K562 (cell line): ENCODE results near the gene TUT1. TPM values are rescaled to one million over a fixed set of nuclear protein-coding genes. Genes with fewer than 3 reads are reported as not detected.

ENCODE experiments used
- BRF1 ChIP-seq: IDR thresholded peaks from 3 replicates; pipeline ENCODE4 v1.6.1; 2011; ENCODE audit warnings: borderline replicate concordance, mild to moderate bottlenecking; ENCODE audit not compliant: insufficient read length; ENCODE audit errors: extremely low read depth
- CXXC5 ChIP-seq: fragments of 250-450 bp; sonication (Bioruptor Pico); IDR thresholded peaks from 2 replicates; pipeline ENCODE4 v1.8.0; 2022; ENCODE audit warnings: inconsistent platforms, mild to moderate bottlenecking, moderate library complexity
- EP300 ChIP-seq: IDR thresholded peaks from 2 replicates; pipeline ENCODE4 v1.6.1; 2012; ENCODE audit warnings: low read length, improper control_type of control experiment
- FOXA3 ChIP-seq, 2 experiments: fragments of 450-650 bp in 1 of 2; sonication (generic) in 1 of 2; formaldehyde crosslinking; IDR thresholded peaks in 1 of 2; conservative IDR thresholded peaks in 1 of 2; 2 replicates each; pipeline versions ENCODE4 v1.4.0 to v1.8.0; 2020 to 2022; ENCODE audit warnings: mild to moderate bottlenecking in 2 of 2, missing genetic modification reagents in 1 of 2
- IFI16 ChIP-seq: fragments of 250-450 bp; sonication (Bioruptor Pico); IDR thresholded peaks from 2 replicates; pipeline ENCODE4 v2.1.2; 2022; ENCODE audit warnings: mild to moderate bottlenecking, inconsistent platforms
- MEF2A ChIP-seq: IDR thresholded peaks from 2 replicates; pipeline ENCODE4 v1.6.1; 2011; ENCODE audit warnings: low read depth, mild to moderate bottlenecking, low read length, moderate library complexity; ENCODE audit not compliant: control insufficient read depth
- POLR2AphosphoS2 ChIP-seq: IDR thresholded peaks from 2 replicates; pipeline ENCODE4 v1.6.1; 2012; ENCODE audit warnings: low read length, improper control_type of control experiment
- PRMT5 ChIP-seq: sonication (generic); formaldehyde crosslinking; IDR thresholded peaks from 2 replicates; pipeline ENCODE4 v1.5.0; 2020; ENCODE audit warnings: missing genetic modification reagents
- PRPF4 ChIP-seq: fragments of 200-400 bp; formaldehyde crosslinking; IDR thresholded peaks from one replicate; pipeline ENCODE4 v1.6.1; 2017; ENCODE audit warnings: low read length, low read depth, mild to moderate bottlenecking; ENCODE audit not compliant: insufficient read depth, poor library complexity, severe bottlenecking
- SMARCB1 ChIP-seq: IDR thresholded peaks from 2 replicates; pipeline ENCODE4 v1.6.1; 2011; ENCODE audit warnings: improper control_type of control experiment, low read depth; ENCODE audit not compliant: insufficient read length
- TSC22D4 ChIP-seq: fragments of 450-650 bp; IDR thresholded peaks from 2 replicates; pipeline ENCODE4 v1.6.1; 2016; ENCODE audit warnings: missing genetic modification characterization, missing biosample characterization, control low read depth
- ZC3H8 ChIP-seq: fragments of 450-650 bp; IDR thresholded peaks from 2 replicates; pipeline ENCODE4 v1.6.1; 2017
- ZKSCAN3 ChIP-seq: fragments of 250-450 bp; sonication (Bioruptor Pico); IDR thresholded peaks from 2 replicates; pipeline ENCODE4 v1.4.0; 2020
- ZNF197 ChIP-seq: fragments of 200-800 bp; sonication (Bioruptor generic); IDR thresholded peaks from 2 replicates; pipeline ENCODE4 v1.6.1; 2016; ENCODE audit warnings: low read depth, missing genetic modification characterization, missing compliant biosample characterization
- ZNF232 ChIP-seq: sonication (generic); formaldehyde crosslinking; IDR thresholded peaks from 2 replicates; pipeline ENCODE4 v1.8.0; 2022; ENCODE audit warnings: mild to moderate bottlenecking, missing genetic modification reagents
- polyA plus RNA-seq, 8 experiments: library from polyadenylated mRNA; depleted of rRNA in 4 of 8; stranded (reverse) in 5 of 8; unstranded in 3 of 8; fragments of >200 nt; fragmentation: Nextera tagmentation in 2 of 8; fragmentation: Illumina TruSeq in 1 of 8; extraction: Ambion mirVana in 2 of 8; extraction: Trizol in 1 of 8; gene quantifications; 2 replicates each; pipeline versions ENCODE4 v1.2.1 to v1.2.3, GENCODE V29; 2011 to 2014; ENCODE audit warnings: inconsistent platforms in 1 of 8, missing spikeins in 1 of 8
- total RNA-seq, 7 experiments: library from RNA; depleted of rRNA in 6 of 7; stranded (reverse); fragments of >200 nt in 6 of 7; fragmentation: Illumina TruSeq in 2 of 7; extraction: Trizol in 2 of 7; gene quantifications; 2 replicates each; pipeline versions ENCODE4 v1.2.1 to v1.2.3, GENCODE V29; 2011 to 2021; ENCODE audit warnings: low replicate concordance in 1 of 7
- TF ChIP-seq, protein P1 (sequence below): fragments of 250-450 bp; sonication (Bioruptor Pico); IDR thresholded peaks from 2 replicates; pipeline ENCODE4 v1.8.0; 2021; ENCODE audit warnings: moderate library complexity, mild to moderate bottlenecking, inconsistent platforms
- TF ChIP-seq, protein P2 (sequence below): fragments of 450-650 bp; IDR thresholded peaks from 2 replicates; pipeline ENCODE4 v1.6.1; 2017; ENCODE audit warnings: antibody characterized with exemption
- TF ChIP-seq, protein P3 (sequence below), 2 experiments: fragments of 450-650 bp; conservative IDR thresholded peaks; 2 replicates each; pipeline ENCODE4 v1.6.1; 2017; ENCODE audit warnings: mild to moderate bottlenecking in 2 of 2, moderate library complexity in 2 of 2
- TF ChIP-seq, protein P4 (sequence below): fragments of 150-350 bp; IDR thresholded peaks from 2 replicates; pipeline ENCODE4 v1.6.1; 2014; ENCODE audit warnings: low read depth, mild to moderate bottlenecking, low read length, borderline replicate concordance

The TUT1 gene
- total and polyA plus RNA-seq, 9 of the 15 experiments (the other 6 are each of a cell fraction or from before 2014, with no cell fraction given) = 0.66 to 44.3 (median 15.7) TPM

DNA sequence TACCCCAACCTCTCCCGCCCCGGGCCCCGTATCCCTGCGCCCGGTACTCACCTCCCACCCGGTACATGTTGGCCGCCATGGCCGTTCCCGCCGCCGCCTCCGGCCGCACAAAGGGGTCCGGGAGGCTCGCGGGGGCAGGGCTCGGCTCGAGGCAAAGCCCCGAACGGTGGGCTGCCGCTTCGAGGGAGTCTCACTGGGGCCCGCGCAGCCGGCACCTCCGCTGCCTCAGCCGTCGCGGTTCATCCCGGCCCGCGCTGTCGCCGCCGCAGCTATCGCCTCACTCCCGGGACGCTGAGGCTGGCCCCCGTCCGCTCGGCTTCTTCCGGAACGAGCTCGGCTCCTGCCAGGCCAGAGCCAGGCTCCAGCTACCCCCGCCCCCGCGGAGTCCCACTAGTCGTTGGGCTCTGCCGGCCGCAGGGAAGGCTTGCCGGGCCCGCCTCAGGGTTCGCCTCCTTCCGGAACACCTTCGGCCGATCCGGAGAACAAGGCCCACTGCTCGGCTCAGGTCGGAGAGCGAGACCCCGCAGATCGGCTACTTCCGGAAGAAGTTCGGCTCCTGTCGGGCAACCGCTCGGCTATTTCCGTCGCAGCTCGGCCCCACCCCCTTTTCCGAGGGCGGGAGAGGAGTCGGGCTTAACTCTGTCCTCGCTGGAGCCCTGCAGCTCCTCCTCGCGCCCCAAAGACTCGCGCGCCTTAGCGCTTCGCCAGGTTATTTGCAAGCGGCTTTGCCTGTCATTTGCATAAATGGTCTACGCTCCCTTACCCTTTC, 10.2 kb upstream of the TUT1 start, which contains the start of gene MTA2 (continued):
- TF ChIP-seq, protein P1, sequence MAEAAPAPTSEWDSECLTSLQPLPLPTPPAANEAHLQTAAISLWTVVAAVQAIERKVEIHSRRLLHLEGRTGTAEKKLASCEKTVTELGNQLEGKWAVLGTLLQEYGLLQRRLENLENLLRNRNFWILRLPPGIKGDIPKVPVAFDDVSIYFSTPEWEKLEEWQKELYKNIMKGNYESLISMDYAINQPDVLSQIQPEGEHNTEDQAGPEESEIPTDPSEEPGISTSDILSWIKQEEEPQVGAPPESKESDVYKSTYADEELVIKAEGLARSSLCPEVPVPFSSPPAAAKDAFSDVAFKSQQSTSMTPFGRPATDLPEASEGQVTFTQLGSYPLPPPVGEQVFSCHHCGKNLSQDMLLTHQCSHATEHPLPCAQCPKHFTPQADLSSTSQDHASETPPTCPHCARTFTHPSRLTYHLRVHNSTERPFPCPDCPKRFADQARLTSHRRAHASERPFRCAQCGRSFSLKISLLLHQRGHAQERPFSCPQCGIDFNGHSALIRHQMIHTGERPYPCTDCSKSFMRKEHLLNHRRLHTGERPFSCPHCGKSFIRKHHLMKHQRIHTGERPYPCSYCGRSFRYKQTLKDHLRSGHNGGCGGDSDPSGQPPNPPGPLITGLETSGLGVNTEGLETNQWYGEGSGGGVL (CRISPR knock-in tag) = no peak
- TF ChIP-seq, protein P2, sequence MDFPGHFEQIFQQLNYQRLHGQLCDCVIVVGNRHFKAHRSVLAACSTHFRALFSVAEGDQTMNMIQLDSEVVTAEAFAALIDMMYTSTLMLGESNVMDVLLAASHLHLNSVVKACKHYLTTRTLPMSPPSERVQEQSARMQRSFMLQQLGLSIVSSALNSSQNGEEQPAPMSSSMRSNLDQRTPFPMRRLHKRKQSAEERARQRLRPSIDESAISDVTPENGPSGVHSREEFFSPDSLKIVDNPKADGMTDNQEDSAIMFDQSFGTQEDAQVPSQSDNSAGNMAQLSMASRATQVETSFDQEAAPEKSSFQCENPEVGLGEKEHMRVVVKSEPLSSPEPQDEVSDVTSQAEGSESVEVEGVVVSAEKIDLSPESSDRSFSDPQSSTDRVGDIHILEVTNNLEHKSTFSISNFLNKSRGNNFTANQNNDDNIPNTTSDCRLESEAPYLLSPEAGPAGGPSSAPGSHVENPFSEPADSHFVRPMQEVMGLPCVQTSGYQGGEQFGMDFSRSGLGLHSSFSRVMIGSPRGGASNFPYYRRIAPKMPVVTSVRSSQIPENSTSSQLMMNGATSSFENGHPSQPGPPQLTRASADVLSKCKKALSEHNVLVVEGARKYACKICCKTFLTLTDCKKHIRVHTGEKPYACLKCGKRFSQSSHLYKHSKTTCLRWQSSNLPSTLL = no peak
- TF ChIP-seq IFI16 (CRISPR knock-in tag) (no peak), BRF1 (no peak), ZKSCAN3 (CRISPR knock-in tag) (no peak), ZNF232 (CRISPR knock-in tag) (no peak), ZNF197 (CRISPR knock-in tag) (no peak), FOXA3 (CRISPR knock-in tag; conservative IDR thresholded peaks at IDR 0.05 in 1 of 2, IDR thresholded peaks at IDR 0.05 in 1 of 2) (peak in 1 of 2 experiments; percentile 14; a peak in 1 of 4 replicates), ZC3H8 (no peak), PRMT5 (CRISPR knock-in tag) (no peak), TSC22D4 (tag) (no peak), MEF2A (no peak), CXXC5 (CRISPR knock-in tag) (peak; percentile 5; the same call in 1 of the 2 replicates), SMARCB1 (no peak), EP300 (no peak), PRPF4 (no peak), POLR2AphosphoS2 (peak; percentile 96)
- TF ChIP-seq, protein P3, sequence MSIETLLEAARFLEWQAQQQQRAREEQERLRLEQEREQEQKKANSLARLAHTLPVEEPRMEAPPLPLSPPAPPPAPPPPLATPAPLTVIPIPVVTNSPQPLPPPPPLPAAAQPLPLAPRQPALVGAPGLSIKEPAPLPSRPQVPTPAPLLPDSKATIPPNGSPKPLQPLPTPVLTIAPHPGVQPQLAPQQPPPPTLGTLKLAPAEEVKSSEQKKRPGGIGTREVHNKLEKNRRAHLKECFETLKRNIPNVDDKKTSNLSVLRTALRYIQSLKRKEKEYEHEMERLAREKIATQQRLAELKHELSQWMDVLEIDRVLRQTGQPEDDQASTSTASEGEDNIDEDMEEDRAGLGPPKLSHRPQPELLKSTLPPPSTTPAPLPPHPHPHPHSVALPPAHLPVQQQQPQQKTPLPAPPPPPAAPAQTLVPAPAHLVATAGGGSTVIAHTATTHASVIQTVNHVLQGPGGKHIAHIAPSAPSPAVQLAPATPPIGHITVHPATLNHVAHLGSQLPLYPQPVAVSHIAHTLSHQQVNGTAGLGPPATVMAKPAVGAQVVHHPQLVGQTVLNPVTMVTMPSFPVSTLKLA (conservative IDR thresholded peaks at IDR 0.05) = no peak; a peak in 1 of 4 replicates
- TF ChIP-seq, protein P4, sequence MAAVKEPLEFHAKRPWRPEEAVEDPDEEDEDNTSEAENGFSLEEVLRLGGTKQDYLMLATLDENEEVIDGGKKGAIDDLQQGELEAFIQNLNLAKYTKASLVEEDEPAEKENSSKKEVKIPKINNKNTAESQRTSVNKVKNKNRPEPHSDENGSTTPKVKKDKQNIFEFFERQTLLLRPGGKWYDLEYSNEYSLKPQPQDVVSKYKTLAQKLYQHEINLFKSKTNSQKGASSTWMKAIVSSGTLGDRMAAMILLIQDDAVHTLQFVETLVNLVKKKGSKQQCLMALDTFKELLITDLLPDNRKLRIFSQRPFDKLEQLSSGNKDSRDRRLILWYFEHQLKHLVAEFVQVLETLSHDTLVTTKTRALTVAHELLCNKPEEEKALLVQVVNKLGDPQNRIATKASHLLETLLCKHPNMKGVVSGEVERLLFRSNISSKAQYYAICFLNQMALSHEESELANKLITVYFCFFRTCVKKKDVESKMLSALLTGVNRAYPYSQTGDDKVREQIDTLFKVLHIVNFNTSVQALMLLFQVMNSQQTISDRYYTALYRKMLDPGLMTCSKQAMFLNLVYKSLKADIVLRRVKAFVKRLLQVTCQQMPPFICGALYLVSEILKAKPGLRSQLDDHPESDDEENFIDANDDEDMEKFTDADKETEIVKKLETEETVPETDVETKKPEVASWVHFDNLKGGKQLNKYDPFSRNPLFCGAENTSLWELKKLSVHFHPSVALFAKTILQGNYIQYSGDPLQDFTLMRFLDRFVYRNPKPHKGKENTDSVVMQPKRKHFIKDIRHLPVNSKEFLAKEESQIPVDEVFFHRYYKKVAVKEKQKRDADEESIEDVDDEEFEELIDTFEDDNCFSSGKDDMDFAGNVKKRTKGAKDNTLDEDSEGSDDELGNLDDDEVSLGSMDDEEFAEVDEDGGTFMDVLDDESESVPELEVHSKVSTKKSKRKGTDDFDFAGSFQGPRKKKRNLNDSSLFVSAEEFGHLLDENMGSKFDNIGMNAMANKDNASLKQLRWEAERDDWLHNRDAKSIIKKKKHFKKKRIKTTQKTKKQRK = no peak
